Stomach (tissue), 4 donors: Measurements from ENCODE around the gene ITGAE.

Experiments used
- EP300 ChIP-seq: sonication (generic); formaldehyde crosslinking; IDR thresholded peaks from one replicate; pipeline ENCODE4 v1.6.1; 2017; ENCODE audit warnings: antibody characterized with exemption
- POLR2A ChIP-seq, 4 donors: fragments of 450-650 bp; IDR thresholded peaks; one replicate each; pipeline ENCODE4 v1.6.1; 2016; ENCODE audit warnings: antibody characterized with exemption in 4 of 4, control low read depth in 2 of 4, mild to moderate bottlenecking in 1 of 4, moderate library complexity in 1 of 4
- TF ChIP-seq, protein P1 (sequence below), 7 experiments: fragments of 450-650 bp in 4 of 7; fragments of 200-600 bp in 3 of 7; sonication (generic) in 3 of 7; IDR thresholded peaks; one replicate each; pipeline ENCODE4 v1.5.1; 2016 to 2019; ENCODE audit warnings: antibody characterized with exemption in 7 of 7, control low read depth in 2 of 7, mild to moderate bottlenecking in 1 of 7

DNA sequence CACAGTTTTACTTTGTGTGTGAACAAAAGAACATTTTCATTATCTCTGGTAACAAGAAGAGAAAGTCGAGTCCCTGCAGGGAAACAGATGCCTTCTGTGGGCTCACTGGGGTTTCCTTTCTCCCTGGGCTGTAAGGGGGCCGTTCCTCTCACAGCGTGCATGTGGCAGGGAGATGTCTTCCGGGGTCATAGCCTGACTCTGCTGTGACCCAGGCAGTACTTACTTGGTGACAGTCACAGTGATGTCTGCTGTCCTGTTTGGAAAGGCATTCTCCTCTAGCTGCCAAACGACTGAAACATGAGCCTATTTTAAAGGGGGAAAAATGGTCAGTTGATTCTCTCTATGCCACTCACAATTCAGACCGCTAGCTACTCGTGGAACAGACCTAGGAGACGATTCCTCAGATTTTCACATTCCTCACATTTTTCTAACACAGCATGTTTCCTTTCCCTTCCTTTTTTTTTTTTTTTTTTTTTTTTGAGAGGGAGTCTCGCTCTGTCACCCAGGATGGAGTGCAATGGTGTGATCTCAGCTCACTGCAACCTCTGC, 70.0 kb downstream of the ITGAE start:
- no peak for TF ChIP-seq POLR2A (IDR thresholded peaks at IDR 0.05)
- TF ChIP-seq, protein P1, sequence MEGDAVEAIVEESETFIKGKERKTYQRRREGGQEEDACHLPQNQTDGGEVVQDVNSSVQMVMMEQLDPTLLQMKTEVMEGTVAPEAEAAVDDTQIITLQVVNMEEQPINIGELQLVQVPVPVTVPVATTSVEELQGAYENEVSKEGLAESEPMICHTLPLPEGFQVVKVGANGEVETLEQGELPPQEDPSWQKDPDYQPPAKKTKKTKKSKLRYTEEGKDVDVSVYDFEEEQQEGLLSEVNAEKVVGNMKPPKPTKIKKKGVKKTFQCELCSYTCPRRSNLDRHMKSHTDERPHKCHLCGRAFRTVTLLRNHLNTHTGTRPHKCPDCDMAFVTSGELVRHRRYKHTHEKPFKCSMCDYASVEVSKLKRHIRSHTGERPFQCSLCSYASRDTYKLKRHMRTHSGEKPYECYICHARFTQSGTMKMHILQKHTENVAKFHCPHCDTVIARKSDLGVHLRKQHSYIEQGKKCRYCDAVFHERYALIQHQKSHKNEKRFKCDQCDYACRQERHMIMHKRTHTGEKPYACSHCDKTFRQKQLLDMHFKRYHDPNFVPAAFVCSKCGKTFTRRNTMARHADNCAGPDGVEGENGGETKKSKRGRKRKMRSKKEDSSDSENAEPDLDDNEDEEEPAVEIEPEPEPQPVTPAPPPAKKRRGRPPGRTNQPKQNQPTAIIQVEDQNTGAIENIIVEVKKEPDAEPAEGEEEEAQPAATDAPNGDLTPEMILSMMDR (IDR thresholded peaks at IDR 0.05), result no peak
- TF ChIP-seq EP300, result no peak
